ENCODE measurements around the gene KCTD16. TPM values are rescaled to one million over a fixed set of nuclear protein-coding genes. Genes with fewer than 3 reads are reported as not detected.

KCTD16 gene
- 0.35 TPM for total RNA-seq

- DNase-seq (ENCODE audit: low spot score): peak; percentile 97
Observed at GRCh38 chr5:144170276-144171024, at the start of gene KCTD16, which contains the start of gene YIPF5. KCTD16 (plus strand) TSS chr5:144170873. YIPF5 (minus strand) TSS chr5:144170659; CDS start chr5:144169955, 704 bp downstream.

GRCh38 chr5:144121577-144121976 lies 49.1 kb upstream of the KCTD16 start:
- DNase-seq (ENCODE audit: low spot score): no peak

- DNase-seq (ENCODE audit: low spot score): no peak
Observed at GRCh38 chr5:144122081-144122480, 48.6 kb upstream of the KCTD16 start.

- DNase-seq (ENCODE audit: low spot score): no peak
Observed at GRCh38 chr5:144122641-144123040, 48.0 kb upstream of the KCTD16 start.

- DNase-seq (ENCODE audit: low spot score): no peak
Observed at GRCh38 chr5:144125163-144125726, 45.4 kb upstream of the KCTD16 start.

GRCh38 chr5:144126707-144127106 lies 44.0 kb upstream of the KCTD16 start:
- DNase-seq (ENCODE audit: low spot score): no peak

- no peak for DNase-seq (ENCODE audit: low spot score)
Observed at GRCh38 chr5:144128844-144129243, 41.8 kb upstream of the KCTD16 start.

GRCh38 chr5:144130306-144130705 lies 40.4 kb upstream of the KCTD16 start:
- no peak for DNase-seq (ENCODE audit: low spot score)

GRCh38 chr5:144131261-144131660 lies 39.4 kb upstream of the KCTD16 start:
- no peak for DNase-seq (ENCODE audit: low spot score)

- DNase-seq (ENCODE audit: low spot score): no peak
Observed at GRCh38 chr5:144133050-144133633, 37.5 kb upstream of the KCTD16 start.

GRCh38 chr5:144134194-144134826 lies 36.4 kb upstream of the KCTD16 start:
- no peak for DNase-seq (ENCODE audit: low spot score)

GRCh38 chr5:144135113-144135762 lies 35.4 kb upstream of the KCTD16 start:
- DNase-seq (ENCODE audit: low spot score): no peak

GRCh38 chr5:144139586-144139985 lies 31.1 kb upstream of the KCTD16 start:
- DNase-seq (ENCODE audit: low spot score): no peak

- DNase-seq (ENCODE audit: low spot score): no peak
Observed at GRCh38 chr5:144141585-144141984, 29.1 kb upstream of the KCTD16 start.

GRCh38 chr5:144142139-144142823 lies 28.4 kb upstream of the KCTD16 start:
- DNase-seq (ENCODE audit: low spot score): no peak

GRCh38 chr5:144142824-144143162 lies 27.9 kb upstream of the KCTD16 start:
- no peak for DNase-seq (ENCODE audit: low spot score)

- DNase-seq (ENCODE audit: low spot score): no peak
Observed at GRCh38 chr5:144143625-144144024, 27.0 kb upstream of the KCTD16 start.

GRCh38 chr5:144144956-144145751 lies 25.5 kb upstream of the KCTD16 start:
- no peak for DNase-seq (ENCODE audit: low spot score)

- DNase-seq (ENCODE audit: low spot score): no peak
Observed at GRCh38 chr5:144151026-144151425, 19.6 kb upstream of the KCTD16 start.

- DNase-seq (ENCODE audit: low spot score): no peak
Observed at GRCh38 chr5:144156767-144157171, 13.9 kb upstream of the KCTD16 start.

GRCh38 chr5:144162686-144163085 lies 8.0 kb upstream of the KCTD16 start:
- DNase-seq (ENCODE audit: low spot score): no peak
